HEK293 (cell line): ENCODE measurements around the gene OTUB1.

ENCODE experiments used
- CTCF ChIA-PET: fragments of 350-600 bp; formaldehyde crosslinking; extraction: SDS; loops from one replicate; lab custom pipeline; 2021; ENCODE audit warnings: antibody characterized with exemption; lab: Yijun Ruan, JAX
- POLR2A ChIA-PET: fragments of 300-600 bp; formaldehyde crosslinking; extraction: SDS; loops from one replicate; lab custom pipeline; 2020; ENCODE audit warnings: antibody characterized with exemption, inconsistent platforms; lab: Yijun Ruan, JAX
- H3K27ac ChIP-seq: fragments of 200-500 bp; sonication (Bioruptor generic); 2 replicates; pipeline ENCODE4 v1.5.1; 2014; ENCODE audit warnings: low read depth, low read length, control low read depth, inconsistent platforms; ENCODE audit errors: extremely low read depth
- H3K36me3 ChIP-seq, 2 experiments: fragments of 200-500 bp in 1 of 2; sonication (Bioruptor generic) in 1 of 2; 1 replicate in 1 of 2; 2 replicates in 1 of 2; pipeline ENCODE4 v1.5.1; 2014 to 2017; ENCODE audit warnings: inconsistent platforms in 2 of 2, low read length in 2 of 2; ENCODE audit not compliant: control insufficient read depth in 2 of 2, insufficient read depth in 1 of 2
- H3K4me1 ChIP-seq: fragments of 200-500 bp; sonication (Bioruptor generic); 2 replicates; pipeline ENCODE4 v1.5.1; 2014; ENCODE audit warnings: mild to moderate bottlenecking, low read length, inconsistent platforms; ENCODE audit not compliant: control insufficient read depth, insufficient read depth
- H3K4me3 ChIP-seq: 2 replicates; pipeline ENCODE4 v1.5.1; 2011; ENCODE audit warnings: low read depth, mild to moderate bottlenecking, control low read depth, low read length, moderate library complexity
- H3K9me3 ChIP-seq: fragments of 200-500 bp; sonication (Bioruptor generic); 2 replicates; pipeline ENCODE4 v1.5.1; 2014; ENCODE audit warnings: low read depth, low read length, inconsistent platforms; ENCODE audit not compliant: control insufficient read depth, insufficient read depth
- EGR2 ChIP-seq: fragments of 450-650 bp; formaldehyde crosslinking; IDR thresholded peaks from 2 replicates; pipeline ENCODE4 v1.5.1; 2016; ENCODE audit warnings: low read depth, missing biosample characterization, missing genetic modification characterization
- HOXA7 ChIP-seq: sonication (generic); formaldehyde crosslinking; IDR thresholded peaks from 2 replicates; pipeline ENCODE4 v1.8.1; 2022; ENCODE audit warnings: missing genetic modification reagents, borderline replicate concordance
- KLF10 ChIP-seq: fragments of 450-650 bp; IDR thresholded peaks from 2 replicates; pipeline ENCODE4 v1.5.1; 2018; ENCODE audit warnings: missing biosample characterization, mild to moderate bottlenecking, missing genetic modification characterization
- OSR2 ChIP-seq: fragments of 450-650 bp; formaldehyde crosslinking; IDR thresholded peaks from 2 replicates; pipeline ENCODE4 v1.5.1; 2016; ENCODE audit warnings: missing biosample characterization, missing genetic modification characterization
- REPIN1 ChIP-seq: fragments of 450-650 bp; formaldehyde crosslinking; IDR thresholded peaks from 2 replicates; pipeline ENCODE4 v1.5.1; 2017; ENCODE audit warnings: missing biosample characterization, missing genetic modification characterization, low read depth
- SETDB1 ChIP-seq: IDR thresholded peaks from one replicate; pipeline ENCODE4 v1.6.1; 2017; ENCODE audit warnings: mild to moderate bottlenecking, low read length, moderate library complexity, mixed read lengths; ENCODE audit not compliant: insufficient read length
- SP7 ChIP-seq: fragments of 450-650 bp; formaldehyde crosslinking; IDR thresholded peaks from 2 replicates; pipeline ENCODE4 v1.5.1; 2016; ENCODE audit warnings: missing biosample characterization, missing genetic modification characterization
- ZBTB7A ChIP-seq: fragments of 450-650 bp; formaldehyde crosslinking; IDR thresholded peaks from 2 replicates; pipeline ENCODE4 v1.5.1; 2016; ENCODE audit warnings: low read depth, missing biosample characterization, missing genetic modification characterization
- ZEB2 ChIP-seq: fragments of 450-650 bp; formaldehyde crosslinking; IDR thresholded peaks from 2 replicates; pipeline ENCODE4 v1.5.1; 2016; ENCODE audit warnings: missing biosample characterization, missing genetic modification characterization
- ZFHX2 ChIP-seq: fragments of 450-650 bp; formaldehyde crosslinking; conservative IDR thresholded peaks from 2 replicates; pipeline ENCODE4 v1.5.1; 2016; ENCODE audit warnings: missing biosample characterization, missing genetic modification characterization
- ZNF169 ChIP-seq: fragments of 450-650 bp; formaldehyde crosslinking; IDR thresholded peaks from 2 replicates; pipeline ENCODE4 v1.5.1; 2016; ENCODE audit warnings: missing biosample characterization, missing genetic modification characterization
- ZNF2 ChIP-seq: fragments of 450-650 bp; formaldehyde crosslinking; IDR thresholded peaks from 2 replicates; pipeline ENCODE4 v1.5.1; 2016; ENCODE audit warnings: missing biosample characterization, missing genetic modification characterization
- ZNF23 ChIP-seq: fragments of 450-650 bp; formaldehyde crosslinking; IDR thresholded peaks from 2 replicates; pipeline ENCODE4 v1.5.1; 2016; ENCODE audit warnings: missing biosample characterization, missing genetic modification characterization, borderline replicate concordance
- ZNF239 ChIP-seq: fragments of 450-650 bp; formaldehyde crosslinking; IDR thresholded peaks from 2 replicates; pipeline ENCODE4 v1.5.1; 2016; ENCODE audit warnings: missing biosample characterization, missing genetic modification characterization
- ZNF24 ChIP-seq: fragments of 450-650 bp; formaldehyde crosslinking; IDR thresholded peaks from 2 replicates; pipeline ENCODE4 v1.5.1; 2016; ENCODE audit warnings: missing biosample characterization, missing genetic modification characterization
- ZNF560 ChIP-seq: fragments of 450-650 bp; formaldehyde crosslinking; IDR thresholded peaks from 2 replicates; pipeline ENCODE4 v1.5.1; 2017; ENCODE audit warnings: missing biosample characterization, missing genetic modification characterization, borderline replicate concordance
- ZNF600 ChIP-seq: fragments of 450-650 bp; formaldehyde crosslinking; IDR thresholded peaks from 2 replicates; pipeline ENCODE4 v1.5.1; 2016; ENCODE audit warnings: missing biosample characterization, missing genetic modification characterization
- ZNF624 ChIP-seq: fragments of 450-650 bp; formaldehyde crosslinking; IDR thresholded peaks from 2 replicates; pipeline ENCODE4 v1.5.1; 2017; ENCODE audit warnings: missing biosample characterization, missing genetic modification characterization
- ZNF626 ChIP-seq: fragments of 450-650 bp; sonication (Bioruptor Pico); formaldehyde crosslinking; IDR thresholded peaks from 2 replicates; pipeline ENCODE4 v1.5.1; 2018; ENCODE audit warnings: missing biosample characterization, missing genetic modification characterization, inconsistent platforms
- ZNF768 ChIP-seq: fragments of 450-650 bp; formaldehyde crosslinking; IDR thresholded peaks from 2 replicates; pipeline ENCODE4 v1.5.1; 2018; ENCODE audit warnings: missing biosample characterization, mild to moderate bottlenecking, missing genetic modification characterization
- ZNF777 ChIP-seq: fragments of 450-650 bp; formaldehyde crosslinking; IDR thresholded peaks from 2 replicates; pipeline ENCODE4 v1.5.1; 2017; ENCODE audit warnings: missing biosample characterization, missing genetic modification characterization, borderline replicate concordance
- ZNF792 ChIP-seq: fragments of 450-650 bp; formaldehyde crosslinking; IDR thresholded peaks from 2 replicates; pipeline ENCODE4 v1.5.1; 2016; ENCODE audit warnings: missing biosample characterization, missing genetic modification characterization
- ZNF837 ChIP-seq: fragments of 450-650 bp; formaldehyde crosslinking; IDR thresholded peaks from 2 replicates; pipeline ENCODE4 v1.5.1; 2016; ENCODE audit warnings: missing biosample characterization, missing genetic modification characterization
- ZSCAN16 ChIP-seq: fragments of 450-650 bp; formaldehyde crosslinking; IDR thresholded peaks from 2 replicates; pipeline ENCODE4 v1.5.1; 2016; ENCODE audit warnings: missing biosample characterization, missing genetic modification characterization
- TF ChIP-seq, protein P1 (sequence below): fragments of 450-650 bp; formaldehyde crosslinking; IDR thresholded peaks from 2 replicates; pipeline ENCODE4 v1.5.1; 2016; ENCODE audit warnings: missing biosample characterization, missing genetic modification characterization
- TF ChIP-seq, protein P2 (sequence below): fragments of 450-650 bp; formaldehyde crosslinking; IDR thresholded peaks from 2 replicates; pipeline ENCODE4 v1.5.1; 2017; ENCODE audit warnings: missing biosample characterization, missing genetic modification characterization
- TF ChIP-seq, protein P3 (sequence below): fragments of 450-650 bp; formaldehyde crosslinking; IDR thresholded peaks from 2 replicates; pipeline ENCODE4 v1.5.1; 2017; ENCODE audit warnings: missing biosample characterization, missing genetic modification characterization

OTUB1 gene

DNA sequence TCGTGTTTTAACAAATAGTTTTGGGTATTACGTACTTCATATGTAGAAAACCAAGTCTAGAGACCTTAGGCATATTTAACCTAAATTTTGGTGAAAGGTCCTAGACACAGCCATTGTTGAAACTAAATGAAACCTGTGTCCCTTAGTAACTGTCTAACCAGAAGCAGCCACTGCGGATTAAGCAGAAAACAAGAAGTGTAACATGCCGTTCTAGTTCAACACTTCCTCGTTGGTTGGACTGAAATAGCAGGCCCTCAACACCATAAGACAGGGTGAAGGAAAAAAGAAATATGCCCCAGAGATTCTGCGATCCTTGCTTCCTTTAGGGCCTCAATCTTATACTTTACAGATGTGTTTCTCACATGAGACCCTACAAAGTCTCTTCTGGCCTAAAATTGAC lies 45.5 kb upstream of the OTUB1 start:
- no peak overlapping the region for H3K27ac ChIP-seq
- H3K36me3 ChIP-seq, result peaks cover 0 to 32% of the 10 kb centered on the region in 2 experiments; a peak in 1 of 3 replicates
- ChIA-PET CTCF (no interaction called here), POLR2A (no interaction called here)
- no peak overlapping the region for H3K4me3 ChIP-seq
- no peak for TF ChIP-seq ZNF24
- TF ChIP-seq ZFHX2, result no peak
- no peak for TF ChIP-seq HOXA7 (CRISPR knock-in tag)
- TF ChIP-seq ZNF2, result no peak
- TF ChIP-seq ZNF560, result no peak
- TF ChIP-seq ZNF792, result no peak
- no peak for TF ChIP-seq ZNF169 (tag by site-specific recombination)
- TF ChIP-seq, protein P1, sequence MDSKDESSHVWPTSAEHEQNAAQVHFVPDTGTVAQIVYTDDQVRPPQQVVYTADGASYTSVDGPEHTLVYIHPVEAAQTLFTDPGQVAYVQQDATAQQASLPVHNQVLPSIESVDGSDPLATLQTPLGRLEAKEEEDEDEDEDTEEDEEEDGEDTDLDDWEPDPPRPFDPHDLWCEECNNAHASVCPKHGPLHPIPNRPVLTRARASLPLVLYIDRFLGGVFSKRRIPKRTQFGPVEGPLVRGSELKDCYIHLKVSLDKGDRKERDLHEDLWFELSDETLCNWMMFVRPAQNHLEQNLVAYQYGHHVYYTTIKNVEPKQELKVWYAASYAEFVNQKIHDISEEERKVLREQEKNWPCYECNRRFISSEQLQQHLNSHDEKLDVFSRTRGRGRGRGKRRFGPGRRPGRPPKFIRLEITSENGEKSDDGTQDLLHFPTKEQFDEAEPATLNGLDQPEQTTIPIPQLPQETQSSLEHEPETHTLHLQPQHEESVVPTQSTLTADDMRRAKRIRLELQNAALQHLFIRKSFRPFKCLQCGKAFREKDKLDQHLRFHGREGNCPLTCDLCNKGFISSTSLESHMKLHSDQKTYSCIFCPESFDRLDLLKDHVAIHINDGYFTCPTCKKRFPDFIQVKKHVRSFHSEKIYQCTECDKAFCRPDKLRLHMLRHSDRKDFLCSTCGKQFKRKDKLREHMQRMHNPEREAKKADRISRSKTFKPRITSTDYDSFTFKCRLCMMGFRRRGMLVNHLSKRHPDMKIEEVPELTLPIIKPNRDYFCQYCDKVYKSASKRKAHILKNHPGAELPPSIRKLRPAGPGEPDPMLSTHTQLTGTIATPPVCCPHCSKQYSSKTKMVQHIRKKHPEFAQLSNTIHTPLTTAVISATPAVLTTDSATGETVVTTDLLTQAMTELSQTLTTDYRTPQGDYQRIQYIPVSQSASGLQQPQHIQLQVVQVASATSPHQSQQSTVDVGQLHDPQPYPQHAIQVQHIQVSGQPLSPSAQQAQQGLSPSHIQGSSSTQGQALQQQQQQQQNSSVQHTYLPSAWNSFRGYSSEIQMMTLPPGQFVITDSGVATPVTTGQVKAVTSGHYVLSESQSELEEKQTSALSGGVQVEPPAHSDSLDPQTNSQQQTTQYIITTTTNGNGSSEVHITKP (tag by site-specific recombination), result no peak
- no peak for TF ChIP-seq SP7 (tag by site-specific recombination)
- TF ChIP-seq ZNF600 (tag by site-specific recombination), result no peak
- H3K9me3 ChIP-seq, result no peaks in the 10 kb centered on the region
- H3K4me1 ChIP-seq, result no peaks in the 10 kb centered on the region

DNA sequence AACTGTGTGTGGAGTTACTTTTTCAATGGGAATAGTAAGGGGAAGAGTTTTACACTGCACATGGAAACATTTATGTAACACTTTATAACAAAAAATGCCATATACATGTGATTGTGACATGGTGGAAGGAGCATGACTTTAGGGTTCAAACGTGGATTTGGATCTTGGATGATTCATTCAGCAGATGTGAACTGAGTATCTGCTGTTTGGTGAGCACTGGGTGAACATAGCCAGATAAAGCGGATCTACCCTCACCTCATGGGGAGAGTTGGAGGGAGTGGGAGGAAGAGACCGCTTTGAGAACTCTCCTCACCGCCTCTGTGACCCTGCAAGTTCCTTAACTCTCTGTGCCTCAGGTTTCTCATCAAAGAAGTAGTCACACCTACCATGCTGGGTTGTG lies 44.3 kb upstream of the OTUB1 start:
- ChIA-PET POLR2A (interaction anchor here (1.4 kb wide), 1 partner anchor 24 kb away, joined by 3 read pairs; the partner anchor contains the start of gene RCOR2), CTCF (interaction anchor here (0.6 to 1.2 kb wide), 2 partner anchors 174 to 205 kb away, joined by 3 read pairs; partner anchors contain the start of gene ZFTA)
- TF ChIP-seq KLF10 (tag by site-specific recombination) (no peak), ZEB2 (tag by site-specific recombination) (no peak), ZNF768 (no peak), ZNF624 (tag by site-specific recombination) (no peak), ZSCAN16 (tag by site-specific recombination) (0 out of 2 replicates have a peak, but pooled peaks have one; percentile 22), ZNF792 (no peak), OSR2 (tag by site-specific recombination) (no peak), ZNF777 (tag by site-specific recombination) (no peak)
- TF ChIP-seq, protein P2, sequence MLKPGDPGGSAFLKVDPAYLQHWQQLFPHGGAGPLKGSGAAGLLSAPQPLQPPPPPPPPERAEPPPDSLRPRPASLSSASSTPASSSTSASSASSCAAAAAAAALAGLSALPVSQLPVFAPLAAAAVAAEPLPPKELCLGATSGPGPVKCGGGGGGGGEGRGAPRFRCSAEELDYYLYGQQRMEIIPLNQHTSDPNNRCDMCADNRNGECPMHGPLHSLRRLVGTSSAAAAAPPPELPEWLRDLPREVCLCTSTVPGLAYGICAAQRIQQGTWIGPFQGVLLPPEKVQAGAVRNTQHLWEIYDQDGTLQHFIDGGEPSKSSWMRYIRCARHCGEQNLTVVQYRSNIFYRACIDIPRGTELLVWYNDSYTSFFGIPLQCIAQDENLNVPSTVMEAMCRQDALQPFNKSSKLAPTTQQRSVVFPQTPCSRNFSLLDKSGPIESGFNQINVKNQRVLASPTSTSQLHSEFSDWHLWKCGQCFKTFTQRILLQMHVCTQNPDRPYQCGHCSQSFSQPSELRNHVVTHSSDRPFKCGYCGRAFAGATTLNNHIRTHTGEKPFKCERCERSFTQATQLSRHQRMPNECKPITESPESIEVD (tag by site-specific recombination), result peak; percentile 70
- Histone ChIP-seq H3K9me3 (no peaks in the 10 kb centered on the region), H3K36me3 (peaks cover 4 to 43% of the 10 kb centered on the region in 2 experiments; a peak in 2 of 3 replicates), H3K4me1 (no peaks in the 10 kb centered on the region), H3K4me3 (no peak overlapping the region), H3K27ac (no peak overlapping the region)

DNA sequence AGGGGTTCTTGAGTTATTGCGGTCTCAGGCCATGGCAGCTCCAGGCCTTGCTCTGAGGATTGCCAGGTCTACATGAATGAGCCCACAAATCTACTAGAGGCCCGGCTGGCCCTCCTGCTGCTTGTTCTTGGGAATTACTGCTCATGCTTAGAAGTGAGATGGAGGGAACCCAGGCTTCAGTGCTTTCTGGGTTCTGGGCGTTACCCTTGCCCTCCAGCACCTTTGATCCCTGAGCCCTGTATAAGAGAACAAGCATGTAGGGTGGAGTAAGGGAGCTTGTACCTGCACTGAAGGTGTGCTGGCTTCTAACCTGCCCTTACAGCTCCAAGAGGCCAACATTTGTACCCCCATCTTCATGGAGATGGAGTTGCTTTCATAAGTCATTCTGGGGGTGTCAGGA lies 43.4 kb upstream of the OTUB1 start:
- Histone ChIP-seq H3K4me3 (no peak overlapping the region), H3K9me3 (no peaks in the 10 kb centered on the region), H3K27ac (no peak overlapping the region), H3K36me3 (peaks cover 4 to 52% of the 10 kb centered on the region in 2 experiments; a peak in 2 of 3 replicates), H3K4me1 (no peaks in the 10 kb centered on the region)
- POLR2A ChIA-PET, result interaction anchor here (0.7 to 1.4 kb wide), 3 partner anchors 11 to 104 kb away, joined by 3 to 4 read pairs (median 3); partner anchors contain the start of gene RCOR2
- CTCF ChIA-PET, result interaction anchor here (0.8 to 7.5 kb wide), 4 partner anchors 106 to 234 kb away, joined by 3 to 135 read pairs (median 3); partner anchors contain the start of genes MARK2 and ZFTA
- no peak for TF ChIP-seq ZBTB7A (tag by site-specific recombination)
- no peak for TF ChIP-seq EGR2
- TF ChIP-seq ZNF626 (tag by site-specific recombination), result no peak
- TF ChIP-seq, protein P3, sequence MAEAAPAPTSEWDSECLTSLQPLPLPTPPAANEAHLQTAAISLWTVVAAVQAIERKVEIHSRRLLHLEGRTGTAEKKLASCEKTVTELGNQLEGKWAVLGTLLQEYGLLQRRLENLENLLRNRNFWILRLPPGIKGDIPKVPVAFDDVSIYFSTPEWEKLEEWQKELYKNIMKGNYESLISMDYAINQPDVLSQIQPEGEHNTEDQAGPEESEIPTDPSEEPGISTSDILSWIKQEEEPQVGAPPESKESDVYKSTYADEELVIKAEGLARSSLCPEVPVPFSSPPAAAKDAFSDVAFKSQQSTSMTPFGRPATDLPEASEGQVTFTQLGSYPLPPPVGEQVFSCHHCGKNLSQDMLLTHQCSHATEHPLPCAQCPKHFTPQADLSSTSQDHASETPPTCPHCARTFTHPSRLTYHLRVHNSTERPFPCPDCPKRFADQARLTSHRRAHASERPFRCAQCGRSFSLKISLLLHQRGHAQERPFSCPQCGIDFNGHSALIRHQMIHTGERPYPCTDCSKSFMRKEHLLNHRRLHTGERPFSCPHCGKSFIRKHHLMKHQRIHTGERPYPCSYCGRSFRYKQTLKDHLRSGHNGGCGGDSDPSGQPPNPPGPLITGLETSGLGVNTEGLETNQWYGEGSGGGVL (tag by site-specific recombination), result no peak
- no peak for TF ChIP-seq ZNF837 (tag by site-specific recombination)
- TF ChIP-seq SETDB1, result no peak
- TF ChIP-seq REPIN1, result no peak
- no peak for TF ChIP-seq ZNF239 (tag by site-specific recombination)
- no peak for TF ChIP-seq ZNF23 (tag by site-specific recombination)
